ACC112 (cell line): Measurements from ENCODE around the gene RCL1.
"Not testable (repeated sequence)": the region's sequence is repeated elsewhere in the genome, so short reads cannot be mapped to it uniquely, and the experiment has no call there.

ENCODE experiments used
- H2AFZ ChIP-seq: fragments of 200-600 bp; sonication (generic); one replicate; pipeline ENCODE4 v1.6.0; 2017; ENCODE audit warnings: antibody characterized with exemption, low read length; ENCODE audit not compliant: unreplicated experiment
- H3K27ac ChIP-seq: fragments of 200-600 bp; sonication (generic); 2 replicates; pipeline ENCODE4 v1.5.1; 2014; ENCODE audit warnings: low read depth, mild to moderate bottlenecking, antibody characterized with exemption, low read length, moderate library complexity
- H3K27me3 ChIP-seq: fragments of 200-600 bp; sonication (generic); 2 replicates; pipeline ENCODE4 v1.6.1; 2014; ENCODE audit warnings: mild to moderate bottlenecking, antibody characterized with exemption, low read length, moderate library complexity, mixed read lengths; ENCODE audit not compliant: insufficient read depth
- H3K36me3 ChIP-seq: fragments of 200-600 bp; sonication (generic); 2 replicates; pipeline ENCODE4 v1.6.1; 2016; ENCODE audit warnings: mild to moderate bottlenecking, antibody characterized with exemption, low read length, moderate library complexity, mixed read lengths; ENCODE audit not compliant: insufficient read depth
- H3K4me1 ChIP-seq: fragments of 200-600 bp; sonication (generic); one replicate; pipeline ENCODE4 v1.6.1; 2016; ENCODE audit warnings: low read length, mixed read lengths; ENCODE audit not compliant: insufficient read depth, unreplicated experiment, control insufficient read depth
- H3K4me3 ChIP-seq: fragments of 200-600 bp; sonication (generic); 2 replicates; pipeline ENCODE4 v1.5.1; 2014; ENCODE audit warnings: mild to moderate bottlenecking, low read depth, low read length
- H3K79me2 ChIP-seq: fragments of 200-600 bp; sonication (generic); one replicate; pipeline ENCODE4 v1.6.0; 2016; ENCODE audit warnings: low read length; ENCODE audit not compliant: control insufficient read depth, unreplicated experiment, insufficient read depth

RCL1 gene

GRCh38 chr9:4883326-4883873 is 90.7 kb downstream of the RCL1 start:
- Histone ChIP-seq H3K79me2 (no peaks in the 10 kb centered on the region), H3K27me3 (peaks cover 8% of the 10 kb centered on the region; the same call in 1 of the 2 replicates), H2AFZ (no peak overlapping the region), H3K4me1 (no peaks in the 10 kb centered on the region), H3K27ac (no peak overlapping the region), H3K4me3 (no peak overlapping the region), H3K36me3 (no peaks in the 10 kb centered on the region)

GRCh38 chr9:4886698-4887097 is 94.0 kb downstream of the RCL1 start:
- peaks cover 7% of the 10 kb centered on the region; the same call in 1 of the 2 replicates for H3K27me3 ChIP-seq
- H3K27ac ChIP-seq = no peak overlapping the region
- H2AFZ ChIP-seq = no peak overlapping the region
- no peaks in the 10 kb centered on the region for H3K4me1 ChIP-seq
- H3K36me3 ChIP-seq = no peaks in the 10 kb centered on the region
- H3K4me3 ChIP-seq = no peak overlapping the region
- no peaks in the 10 kb centered on the region for H3K79me2 ChIP-seq

- no peak overlapping the region for H3K27ac ChIP-seq
- no peak overlapping the region for H2AFZ ChIP-seq
- H3K27me3 ChIP-seq = no peaks in the 10 kb centered on the region
- no peak overlapping the region for H3K4me3 ChIP-seq
- no peaks in the 10 kb centered on the region for H3K4me1 ChIP-seq
- no peaks in the 10 kb centered on the region for H3K79me2 ChIP-seq
- no peaks in the 10 kb centered on the region for H3K36me3 ChIP-seq
Measured at GRCh38 chr9:4887556-4887955, 94.8 kb downstream of the RCL1 start.

- no peak overlapping the region for H2AFZ ChIP-seq
- H3K4me3 ChIP-seq = no peak overlapping the region
- H3K27me3 ChIP-seq = no peaks in the 10 kb centered on the region
- peaks cover 10% of the 10 kb centered on the region for H3K4me1 ChIP-seq
- no peak overlapping the region for H3K27ac ChIP-seq
- no peaks in the 10 kb centered on the region for H3K36me3 ChIP-seq
- H3K79me2 ChIP-seq = no peaks in the 10 kb centered on the region
Measured at GRCh38 chr9:4890242-4890641, 97.5 kb downstream of the RCL1 start.

- H3K36me3 ChIP-seq = no peaks in the 10 kb centered on the region
- H3K27ac ChIP-seq = no peak overlapping the region
- H2AFZ ChIP-seq = no peak overlapping the region
- H3K4me1 ChIP-seq = peaks cover 10% of the 10 kb centered on the region
- no peaks in the 10 kb centered on the region for H3K79me2 ChIP-seq
- H3K27me3 ChIP-seq = no peaks in the 10 kb centered on the region
- H3K4me3 ChIP-seq = no peak overlapping the region
Measured at GRCh38 chr9:4890929-4891328, 98.2 kb downstream of the RCL1 start.

- H3K79me2 ChIP-seq = no peaks in the 10 kb centered on the region
- peaks cover 10% of the 10 kb centered on the region for H3K4me1 ChIP-seq
- no peaks in the 10 kb centered on the region for H3K36me3 ChIP-seq
- H2AFZ ChIP-seq = no peak overlapping the region
- no peaks in the 10 kb centered on the region for H3K27me3 ChIP-seq
- H3K27ac ChIP-seq = no peak overlapping the region
- H3K4me3 ChIP-seq = no peak overlapping the region
Measured at GRCh38 chr9:4891674-4892073, 98.9 kb downstream of the RCL1 start.

- H3K36me3 ChIP-seq = no peaks in the 10 kb centered on the region
- H3K79me2 ChIP-seq = no peaks in the 10 kb centered on the region
- H3K4me1 ChIP-seq = peaks cover 10% of the 10 kb centered on the region
- H2AFZ ChIP-seq = no peak overlapping the region
- H3K27ac ChIP-seq = no peak overlapping the region
- no peaks in the 10 kb centered on the region for H3K27me3 ChIP-seq
- H3K4me3 ChIP-seq = no peak overlapping the region
Measured at GRCh38 chr9:4892501-4893194, 99.9 kb downstream of the RCL1 start.

GRCh38 chr9:4894076-4894475 is 101.3 kb downstream of the RCL1 start:
- Histone ChIP-seq H3K79me2 (no peaks in the 10 kb centered on the region), H3K4me3 (no peak overlapping the region), H3K27ac (peak overlapping the region; percentile 11), H3K36me3 (no peaks in the 10 kb centered on the region), H3K4me1 (peaks cover 10% of the 10 kb centered on the region), H3K27me3 (no peaks in the 10 kb centered on the region), H2AFZ (no peak overlapping the region)

GRCh38 chr9:4899853-4900252 is 107.1 kb downstream of the RCL1 start:
- H3K4me3 ChIP-seq, H3K4me1 ChIP-seq, H3K27me3 ChIP-seq, H2AFZ ChIP-seq, H3K27ac ChIP-seq, H3K79me2 ChIP-seq, H3K36me3 ChIP-seq: not testable (repeated sequence)

- H3K27ac ChIP-seq, H3K79me2 ChIP-seq, H3K27me3 ChIP-seq, H2AFZ ChIP-seq, H3K36me3 ChIP-seq, H3K4me3 ChIP-seq: not testable (repeated sequence)
- peaks cover 16% of the 10 kb centered on the region for H3K4me1 ChIP-seq
Measured at GRCh38 chr9:4901401-4902134, 108.8 kb downstream of the RCL1 start.

GRCh38 chr9:4902135-4902475 is 109.4 kb downstream of the RCL1 start:
- no peak overlapping the region for H3K27ac ChIP-seq
- H3K4me1 ChIP-seq = peaks cover 16% of the 10 kb centered on the region
- peaks cover 6% of the 10 kb centered on the region; the same call in 1 of the 2 replicates for H3K27me3 ChIP-seq
- H3K79me2 ChIP-seq = no peaks in the 10 kb centered on the region
- H3K4me3 ChIP-seq = no peak overlapping the region
- H2AFZ ChIP-seq = no peak overlapping the region
- H3K36me3 ChIP-seq = no peaks in the 10 kb centered on the region
